ENCODE results near the gene METTL18. TPM values are rescaled to one million over a fixed set of nuclear protein-coding genes. Genes with fewer than 3 reads are reported as not detected.
A peak's percentile ranks its signal among the peaks of the same experiment; 100 is the strongest.

METTL18 gene
- total RNA-seq, 1 experiment from 2014 or later, result 7.3 TPM

- no peaks in the 10 kb centered on the region for H3F3A ChIP-seq (ENCODE audit: low read length, unreplicated experiment)
- H3K4me1 ChIP-seq (ENCODE audit: insufficient read depth, low read length), result no peaks in the 10 kb centered on the region
- ATAC-seq (no peak), DNase-seq (no peak)
- H3K9ac ChIP-seq (ENCODE audit: low read length), result no peak overlapping the region
- no peaks in the 10 kb centered on the region for H4K20me1 ChIP-seq (ENCODE audit: low read length)
- BruUV-seq (replicated peaks), result no TSS peak
- H3K9me2 ChIP-seq (replicated peaks; ENCODE audit: low read length), result no peaks in the 10 kb centered on the region
- no peaks in the 10 kb centered on the region for H3K27me3 ChIP-seq (ENCODE audit: low read length)
- no peaks in the 10 kb centered on the region for H3K36me3 ChIP-seq (ENCODE audit: low read depth, low read length)
- POLR2A ChIA-PET (ENCODE audit: unreplicated experiment), result no interaction called here
- intact Hi-C loops (cut with micrococcal nuclease), result no loop called here
- H2AFZ ChIP-seq (ENCODE audit: low read length), result no peak overlapping the region
- H3K27ac ChIP-seq (ENCODE audit: low read length), result no peak overlapping the region
- no peak overlapping the region for H3K4me3 ChIP-seq (ENCODE audit: low read length)
- no peaks in the 10 kb centered on the region for H3K9me3 ChIP-seq (ENCODE audit: low read length)
- H3K79me2 ChIP-seq (ENCODE audit: low read length), result no peaks in the 10 kb centered on the region
- no peak overlapping the region for H3K4me2 ChIP-seq (ENCODE audit: low read length)
- CTCF ChIA-PET, result no interaction called here
- TF ChIP-seq EZH2 (IDR thresholded peaks at IDR 0.05; ENCODE audit: low read length, unreplicated experiment) (no peak), CTCF (conservative IDR thresholded peaks at IDR 0.05; ENCODE audit: low read depth, low read length) (no peak), EZH2phosphoT487 (IDR thresholded peaks at IDR 0.05; ENCODE audit: borderline replicate concordance, low read length) (no peak)
These were observed 35.7 kb downstream of the METTL18 start for GRCh38 chr1:169759038-169759437.

GRCh38 chr1:169753549-169753948, 41.2 kb downstream of the METTL18 start:
- no peak for DNase-seq
- no TSS peak for BruUV-seq (replicated peaks)
- H3K9me3 ChIP-seq (ENCODE audit: low read length), result no peaks in the 10 kb centered on the region

More at GRCh38 chr1:169753549-169753948, 41.2 kb downstream of the METTL18 start:
- Histone ChIP-seq H3K36me3 (ENCODE audit: low read depth, low read length) (no peaks in the 10 kb centered on the region), H3F3A (ENCODE audit: low read length, unreplicated experiment) (no peaks in the 10 kb centered on the region), H3K4me2 (ENCODE audit: low read length) (no peak overlapping the region), H3K79me2 (ENCODE audit: low read length) (no peaks in the 10 kb centered on the region), H3K4me1 (ENCODE audit: insufficient read depth, low read length) (no peaks in the 10 kb centered on the region), H4K20me1 (ENCODE audit: low read length) (no peaks in the 10 kb centered on the region), H3K9ac (ENCODE audit: low read length) (no peak overlapping the region), H3K4me3 (ENCODE audit: low read length) (no peak overlapping the region), H3K27me3 (ENCODE audit: low read length) (no peaks in the 10 kb centered on the region), H3K9me2 (replicated peaks; ENCODE audit: low read length) (no peaks in the 10 kb centered on the region), H3K27ac (ENCODE audit: low read length) (no peak overlapping the region), H2AFZ (ENCODE audit: low read length) (0 out of 2 replicates have a peak overlapping the region, but pooled peaks have one; percentile 12)
- 0 out of 2 replicates have a peak, but pooled peaks have one; percentile 20 for ATAC-seq
- TF ChIP-seq CTCF (conservative IDR thresholded peaks at IDR 0.05; ENCODE audit: low read depth, low read length) (0 out of 2 replicates have a peak, but pooled peaks have one; percentile 8), EZH2 (IDR thresholded peaks at IDR 0.05; ENCODE audit: low read length, unreplicated experiment) (no peak)
- ChIA-PET POLR2A (ENCODE audit: unreplicated experiment) (no interaction called here), CTCF (no interaction called here)
- intact Hi-C loops (cut with micrococcal nuclease), result no loop called here
